ENCODE results near the gene MAP1LC3C. TPM values are rescaled to one million over a fixed set of nuclear protein-coding genes. Genes with fewer than 3 reads are reported as not detected.

Gene MAP1LC3C
- total RNA-seq, 4 donors from 2014 or later: 4.5 to 17.6 (median 8.3) TPM; not detected in 1

DNA sequence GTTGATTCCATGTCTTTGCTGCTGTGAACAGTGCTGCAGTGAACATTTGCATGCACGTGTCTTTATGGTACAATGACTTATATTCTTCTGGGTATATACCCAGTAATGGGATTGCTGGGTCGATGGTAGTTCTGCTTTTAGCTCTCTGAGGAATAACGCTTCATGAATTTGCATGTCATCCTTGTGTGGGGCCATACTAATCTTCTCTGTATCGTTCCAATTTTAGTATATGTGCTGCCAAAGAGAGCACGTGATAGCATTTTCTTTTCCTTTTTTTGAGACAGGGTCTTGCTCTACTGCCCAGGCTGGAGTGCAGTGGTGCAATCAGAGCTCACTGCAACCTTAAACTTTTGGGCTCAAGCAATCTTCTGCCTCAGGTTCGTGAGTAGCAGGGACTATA, 24.9 kb upstream of the MAP1LC3C start:
- H3K27me3 ChIP-seq: no peaks in the 10 kb centered on the region
- no peaks in the 10 kb centered on the region for H3K4me1 ChIP-seq
- H3K4me3 ChIP-seq: no peak overlapping the region
- no peak overlapping the region for H3K27ac ChIP-seq
- no peaks in the 10 kb centered on the region for H3K9me3 ChIP-seq
- no peaks in the 10 kb centered on the region for H3K36me3 ChIP-seq
- no peak for TF ChIP-seq POLR2A (IDR thresholded peaks at IDR 0.05)
- TF ChIP-seq CTCF (IDR thresholded peaks at IDR 0.05): no peak
- DNase-seq: no peak

- H3K27me3 ChIP-seq: no peaks in the 10 kb centered on the region
- H3K9me3 ChIP-seq: no peaks in the 10 kb centered on the region
- no peak overlapping the region for H3K27ac ChIP-seq
- TF ChIP-seq CTCF (IDR thresholded peaks at IDR 0.05) (no peak), POLR2A (IDR thresholded peaks at IDR 0.05) (no peak)
- no peak overlapping the region for H3K4me3 ChIP-seq
- H3K36me3 ChIP-seq: no peaks in the 10 kb centered on the region
- no peaks in the 10 kb centered on the region for H3K4me1 ChIP-seq
- no peak for DNase-seq
Observed at GRCh38 chr1:242019018-242019417, 20.1 kb upstream of the MAP1LC3C start.

- H3K4me1 ChIP-seq: no peaks in the 10 kb centered on the region
- no peaks in the 10 kb centered on the region for H3K36me3 ChIP-seq
- H3K9me3 ChIP-seq: no peaks in the 10 kb centered on the region
- TF ChIP-seq POLR2A (IDR thresholded peaks at IDR 0.05): no peak
- peak in 5 of 6 experiments; percentile 25 to 54 (median 53) for TF ChIP-seq CTCF (IDR thresholded peaks at IDR 0.05)
- no peak overlapping the region for H3K27ac ChIP-seq
- peak in 2 of 3 donors; percentile 50 to 64 for DNase-seq
- no peaks in the 10 kb centered on the region for H3K27me3 ChIP-seq
- H3K4me3 ChIP-seq: no peak overlapping the region
Observed at GRCh38 chr1:242017580-242018233, 18.8 kb upstream of the MAP1LC3C start.

- no peak for DNase-seq
- TF ChIP-seq POLR2A (IDR thresholded peaks at IDR 0.05): no peak
- H3K27me3 ChIP-seq: no peaks in the 10 kb centered on the region
- no peaks in the 10 kb centered on the region for H3K4me1 ChIP-seq
- H3K9me3 ChIP-seq: no peaks in the 10 kb centered on the region
- H3K36me3 ChIP-seq: no peaks in the 10 kb centered on the region
- H3K27ac ChIP-seq: no peak overlapping the region
- no peak overlapping the region for H3K4me3 ChIP-seq
Observed at GRCh38 chr1:242016479-242016878, 17.6 kb upstream of the MAP1LC3C start.

- Histone ChIP-seq H3K27me3 (no peaks in the 10 kb centered on the region), H3K4me1 (no peaks in the 10 kb centered on the region), H3K4me3 (no peak overlapping the region), H3K9me3 (no peaks in the 10 kb centered on the region), H3K36me3 (no peaks in the 10 kb centered on the region), H3K27ac (no peak overlapping the region)
- TF ChIP-seq CTCF (IDR thresholded peaks at IDR 0.05) (no peak), POLR2A (IDR thresholded peaks at IDR 0.05) (no peak)
- DNase-seq: no peak
Observed at GRCh38 chr1:242011894-242012660, 13.2 kb upstream of the MAP1LC3C start.

- no peak for DNase-seq
- Histone ChIP-seq H3K9me3 (no peaks in the 10 kb centered on the region), H3K4me3 (no peak overlapping the region), H3K27me3 (no peaks in the 10 kb centered on the region), H3K4me1 (no peaks in the 10 kb centered on the region), H3K36me3 (no peaks in the 10 kb centered on the region), H3K27ac (no peak overlapping the region)
- TF ChIP-seq POLR2A (IDR thresholded peaks at IDR 0.05) (no peak), CTCF (IDR thresholded peaks at IDR 0.05) (no peak)
Observed at GRCh38 chr1:242008826-242009495, 10.1 kb upstream of the MAP1LC3C start.

All from Peyer's patch (tissue), 4 donors.